SK-N-MC (cell line): ENCODE data around the gene SWAP70.

Experiments
- EZH2 ChIP-seq: fragments of 200-600 bp; sonication (generic); IDR thresholded peaks from one replicate; pipeline ENCODE4 v1.6.1; 2017; ENCODE audit warnings: antibody characterized with exemption
- POLR2AphosphoS5 ChIP-seq: IDR thresholded peaks from 2 replicates; pipeline ENCODE4 v1.6.1; 2012; ENCODE audit warnings: mild to moderate bottlenecking, low read depth, low read length, borderline replicate concordance

GRCh38 chr11:9643751-9644150, 20.1 kb upstream of the SWAP70 start:
- TF ChIP-seq POLR2AphosphoS5: no peak
- TF ChIP-seq EZH2: no peak
